Natural killer cell (primary cell): ENCODE data around the gene DERA. TPM values are rescaled to one million over a fixed set of nuclear protein-coding genes. Genes with fewer than 3 reads are reported as not detected.

ENCODE experiments used
- ATAC-seq, 3 donors: fragments of 150-1000 bp in 2 of 3; fragments of 200-7000 bp in 1 of 3; cut with Tn5 transposase; 1 replicate in 1 of 3; 2 replicates in 2 of 3; pipeline ENCODE4 v1.10.0; 2021; ENCODE audit warnings: mild to moderate bottlenecking in 2 of 3, moderate library complexity in 2 of 3
- DNase-seq, 2 donors: peaks; one replicate each; pipeline versions ENCODE4 v3.0.0 to v3.0.0-alpha.2; 2013 to 2021; ENCODE audit warnings: mixed read lengths in 1 of 2
- H3K27ac ChIP-seq: one replicate; pipeline ENCODE4 v1.5.1; 2013; ENCODE audit warnings: mild to moderate bottlenecking, low read length
- H3K27me3 ChIP-seq: one replicate; pipeline ENCODE4 v1.6.1; 2013; ENCODE audit warnings: low read length; ENCODE audit not compliant: control insufficient read depth, insufficient read depth
- H3K36me3 ChIP-seq: one replicate; pipeline ENCODE4 v1.6.1; 2013; ENCODE audit warnings: low read length; ENCODE audit not compliant: control insufficient read depth, insufficient read depth
- H3K4me1 ChIP-seq: one replicate; pipeline ENCODE4 v1.6.1; 2013; ENCODE audit warnings: low read length; ENCODE audit not compliant: control insufficient read depth, insufficient read depth
- H3K4me3 ChIP-seq: one replicate; pipeline ENCODE4 v1.5.1; 2013; ENCODE audit warnings: low read length
- H3K9me3 ChIP-seq: one replicate; pipeline ENCODE4 v1.6.1; 2013; ENCODE audit warnings: low read length; ENCODE audit not compliant: control insufficient read depth, insufficient read depth
- H3K27ac Mint-ChIP-seq, 2 donors: one replicate each; pipeline ENCODE4 v1.8.0; 2022; ENCODE audit warnings: mild to moderate bottlenecking in 2 of 2, mixed read lengths in 2 of 2, moderate library complexity in 1 of 2
- H3K27me3 Mint-ChIP-seq, 2 donors: one replicate each; pipeline ENCODE4 v1.8.0; 2022; ENCODE audit warnings: low read depth in 2 of 2, mixed read lengths in 2 of 2
- H3K36me3 Mint-ChIP-seq: one replicate; pipeline ENCODE4 v1.8.0; 2022; ENCODE audit warnings: mixed read lengths
- H3K4me1 Mint-ChIP-seq, 2 donors: one replicate each; pipeline ENCODE4 v1.8.0; 2022; ENCODE audit warnings: mixed read lengths in 2 of 2
- H3K4me3 Mint-ChIP-seq: one replicate; pipeline ENCODE4 v1.8.0; 2022; ENCODE audit warnings: mild to moderate bottlenecking, moderate library complexity, mixed read lengths
- H3K9me3 Mint-ChIP-seq, 2 donors: one replicate each; pipeline ENCODE4 v1.8.0; 2022; ENCODE audit warnings: mixed read lengths in 2 of 2
- CTCF ChIP-seq: fragments of 200-600 bp; IDR thresholded peaks from one replicate; pipeline ENCODE4 v1.8.0; 2022; ENCODE audit warnings: antibody characterized with exemption
- WGBS: methylation state at CpG from one replicate; pipeline ENCODE4 v1.1.7; 2013; ENCODE audit warnings: missing lambda C conversion rate; ENCODE audit not compliant: insufficient coverage; 5-methylcytosine and 5-hydroxymethylcytosine counted together
- intact Hi-C: fragments of 100-400 bp; cut with micrococcal nuclease; formaldehyde crosslinking; loops from one replicate; pipeline ENCODE4 v1.14.2; 2022
- total RNA-seq, 4 donors: library from RNA; stranded (reverse); fragments of 120-200 nt in 1 of 4; gene quantifications; one replicate each; pipeline versions ENCODE4 v1.2.3 to v1.2.4, GENCODE V29; 2013 to 2022

The DERA gene
- total RNA-seq, 3 donors from 2014 or later (not counting 1 experiment from before 2014, with no cell fraction given): 15.6 to 22.1 (median 20.4) TPM

GRCh38 chr12:16063726-16064125 is 152.6 kb downstream of the DERA start:
- H3K27me3 Mint-ChIP-seq: no peaks in the 10 kb centered on the region
- no peaks in the 10 kb centered on the region for H3K9me3 ChIP-seq
- H3K27ac ChIP-seq: no peak overlapping the region
- ATAC-seq (no peak), DNase-seq (no peak)
- no peaks in the 10 kb centered on the region for H3K4me1 ChIP-seq
- no CpG with 5 or more reads among the region's 1 CpG for WGBS
- peaks cover 3 to 4% of the 10 kb centered on the region in 2 donors for H3K9me3 Mint-ChIP-seq
- no peak for TF ChIP-seq CTCF
- H3K27ac Mint-ChIP-seq: no peak overlapping the region
- no peaks in the 10 kb centered on the region for H3K36me3 Mint-ChIP-seq
- no peaks in the 10 kb centered on the region for H3K36me3 ChIP-seq
- no peaks in the 10 kb centered on the region for H3K4me1 Mint-ChIP-seq
- H3K4me3 ChIP-seq: no peak overlapping the region
- intact Hi-C loops: no loop called here
- H3K4me3 Mint-ChIP-seq: no peak overlapping the region
- H3K27me3 ChIP-seq: no peaks in the 10 kb centered on the region

- Mint-ChIP-seq H3K4me3 (no peak overlapping the region), H3K36me3 (no peaks in the 10 kb centered on the region), H3K27ac (no peak overlapping the region), H3K27me3 (no peaks in the 10 kb centered on the region), H3K4me1 (no peaks in the 10 kb centered on the region), H3K9me3 (peaks cover 0 to 2% of the 10 kb centered on the region in 2 donors)
- Histone ChIP-seq H3K27me3 (no peaks in the 10 kb centered on the region), H3K27ac (no peak overlapping the region), H3K4me3 (no peak overlapping the region), H3K36me3 (no peaks in the 10 kb centered on the region), H3K4me1 (no peaks in the 10 kb centered on the region), H3K9me3 (no peaks in the 10 kb centered on the region)
- ATAC-seq: no peak
- intact Hi-C loops: no loop called here
- 14% methylated on average over 4 of the region's 5 CpGs for WGBS
- TF ChIP-seq CTCF: no peak
- no peak for DNase-seq
Measured at GRCh38 chr12:16070113-16070512, 159.0 kb downstream of the DERA start.

GRCh38 chr12:16072678-16073077 is 161.5 kb downstream of the DERA start:
- no peaks in the 10 kb centered on the region for H3K4me1 ChIP-seq
- Mint-ChIP-seq H3K36me3 (no peaks in the 10 kb centered on the region), H3K27ac (no peak overlapping the region), H3K4me1 (no peaks in the 10 kb centered on the region), H3K27me3 (no peaks in the 10 kb centered on the region), H3K9me3 (peaks cover 0 to 2% of the 10 kb centered on the region in 2 donors), H3K4me3 (no peak overlapping the region)
- 71% methylated on average over 1 of the region's 2 CpGs for WGBS
- intact Hi-C loops: no loop called here
- H3K4me3 ChIP-seq: no peak overlapping the region
- ATAC-seq (no peak), DNase-seq (no peak)
- no peak overlapping the region for H3K27ac ChIP-seq
- no peak for TF ChIP-seq CTCF
- H3K27me3 ChIP-seq: no peaks in the 10 kb centered on the region
- no peaks in the 10 kb centered on the region for H3K9me3 ChIP-seq
- H3K36me3 ChIP-seq: no peaks in the 10 kb centered on the region

- no peak overlapping the region for H3K4me3 Mint-ChIP-seq
- DNase-seq (no peak), ATAC-seq (no peak)
- no peak overlapping the region for H3K27ac Mint-ChIP-seq
- no peaks in the 10 kb centered on the region for H3K36me3 Mint-ChIP-seq
- H3K9me3 Mint-ChIP-seq: peaks cover 0 to 2% of the 10 kb centered on the region in 2 donors
- H3K4me1 Mint-ChIP-seq: no peaks in the 10 kb centered on the region
- Histone ChIP-seq H3K9me3 (no peaks in the 10 kb centered on the region), H3K36me3 (no peaks in the 10 kb centered on the region), H3K4me1 (no peaks in the 10 kb centered on the region), H3K27ac (no peak overlapping the region), H3K27me3 (no peaks in the 10 kb centered on the region), H3K4me3 (no peak overlapping the region)
- no peak for TF ChIP-seq CTCF
- no peaks in the 10 kb centered on the region for H3K27me3 Mint-ChIP-seq
- WGBS: 67% methylated on average over 2 of the region's 2 CpGs
- intact Hi-C loops: no loop called here
Measured at GRCh38 chr12:16074894-16075293, 163.8 kb downstream of the DERA start.
